ENCODE results near the gene ROR1. TPM values are rescaled to one million over a fixed set of nuclear protein-coding genes. Genes with fewer than 3 reads are reported as not detected.
"Not testable (repeated sequence)": the region's sequence is repeated elsewhere in the genome, so short reads cannot be mapped to it uniquely, and the experiment has no call there.

Gene ROR1

GRCh38 chr1:64224236-64224635 lies 450.4 kb downstream of the ROR1 start:
- H3K9ac ChIP-seq (ENCODE audit: low read length); H3K23ac ChIP-seq (ENCODE audit: low read length in 2 of 2); H3K4me1 ChIP-seq (ENCODE audit: control insufficient read depth, insufficient read depth, low read depth, low read length); H3K4ac ChIP-seq (ENCODE audit: low read depth in 1 of 2, low read length in 2 of 2); H3K27me3 ChIP-seq (ENCODE audit: control insufficient read depth in 1 of 2, insufficient read depth in 1 of 2, low read length in 2 of 2); H3K27ac ChIP-seq (ENCODE audit: low read length, poor library complexity, severe bottlenecking); H2BK120ac ChIP-seq (ENCODE audit: low read depth, low read length); H2BK5ac ChIP-seq (ENCODE audit: low read depth, low read length, poor library complexity, severe bottlenecking); H2BK12ac ChIP-seq (ENCODE audit: low read length in 2 of 2); H3K79me1 ChIP-seq (replicated peaks; ENCODE audit: low read length, poor library complexity, severe bottlenecking); H2AK5ac ChIP-seq (ENCODE audit: low read length, severe bottlenecking); H3K4me2 ChIP-seq (ENCODE audit: low read length, poor library complexity, severe bottlenecking); H3K9me3 ChIP-seq (ENCODE audit: control insufficient read depth, low read length); H2BK15ac ChIP-seq (ENCODE audit: low read depth, poor library complexity, severe bottlenecking); H3K4me3 ChIP-seq (ENCODE audit: insufficient read depth in 1 of 2, low read depth in 1 of 2, low read length in 2 of 2); H3K18ac ChIP-seq (ENCODE audit: low read depth in 1 of 2, low read length in 2 of 2); H4K8ac ChIP-seq (ENCODE audit: low read length); H3K14ac ChIP-seq (ENCODE audit: low read length in 2 of 2); H3K36me3 ChIP-seq (ENCODE audit: control insufficient read depth in 1 of 2, insufficient read depth in 2 of 2, low read depth in 1 of 2, low read length in 2 of 2); DNase-seq; H4K91ac ChIP-seq (ENCODE audit: low read length); H2AFZ ChIP-seq (ENCODE audit: low read depth, low read length): not testable (repeated sequence)
- WGBS, result 97% methylated on average over 7 of the region's 7 CpGs

- no peak overlapping the region for H2BK5ac ChIP-seq (ENCODE audit: low read depth, low read length, poor library complexity, severe bottlenecking)
- no peak overlapping the region for H3K4me3 ChIP-seq (ENCODE audit: insufficient read depth in 1 of 2, low read depth in 1 of 2, low read length in 2 of 2)
- no peak overlapping the region for H3K27ac ChIP-seq (ENCODE audit: low read length, poor library complexity, severe bottlenecking)
- H4K8ac ChIP-seq (ENCODE audit: low read length), result no peak overlapping the region
- no peak overlapping the region for H3K4ac ChIP-seq (ENCODE audit: low read depth in 1 of 2, low read length in 2 of 2)
- no peak overlapping the region for H3K9ac ChIP-seq (ENCODE audit: low read length)
- no peaks in the 10 kb centered on the region for H3K36me3 ChIP-seq (ENCODE audit: control insufficient read depth in 1 of 2, insufficient read depth in 2 of 2, low read depth in 1 of 2, low read length in 2 of 2)
- no peak overlapping the region for H4K91ac ChIP-seq (ENCODE audit: low read length)
- no peaks in the 10 kb centered on the region for H3K79me1 ChIP-seq (replicated peaks; ENCODE audit: low read length, poor library complexity, severe bottlenecking)
- WGBS, result 82% methylated on average over 10 of the region's 10 CpGs
- no peak overlapping the region for H2AK5ac ChIP-seq (ENCODE audit: low read length, severe bottlenecking)
- H3K18ac ChIP-seq (ENCODE audit: low read depth in 1 of 2, low read length in 2 of 2), result no peak overlapping the region
- DNase-seq, result no peak
- H3K4me1 ChIP-seq (ENCODE audit: control insufficient read depth, insufficient read depth, low read depth, low read length), result no peaks in the 10 kb centered on the region
- H2BK12ac ChIP-seq (ENCODE audit: low read length in 2 of 2), result no peak overlapping the region
- H2BK120ac ChIP-seq (ENCODE audit: low read depth, low read length), result no peak overlapping the region
- H3K14ac ChIP-seq (ENCODE audit: low read length in 2 of 2), result no peak overlapping the region
- H3K9me3 ChIP-seq (ENCODE audit: control insufficient read depth, low read length), result peaks cover 6% of the 10 kb centered on the region
- H3K27me3 ChIP-seq (ENCODE audit: control insufficient read depth in 1 of 2, insufficient read depth in 1 of 2, low read length in 2 of 2), result no peaks in the 10 kb centered on the region
- H2AFZ ChIP-seq (ENCODE audit: low read depth, low read length), result no peak overlapping the region
- H3K4me2 ChIP-seq (ENCODE audit: low read length, poor library complexity, severe bottlenecking), result no peak overlapping the region
- H2BK15ac ChIP-seq (ENCODE audit: low read depth, poor library complexity, severe bottlenecking), result no peak overlapping the region
- no peak overlapping the region for H3K23ac ChIP-seq (ENCODE audit: low read length in 2 of 2)
These were observed 454.5 kb downstream of the ROR1 start for GRCh38 chr1:64228167-64228957.

- Histone ChIP-seq H2AK5ac (ENCODE audit: low read length, severe bottlenecking) (no peak overlapping the region), H3K9me3 (ENCODE audit: control insufficient read depth, low read length) (peaks cover 6% of the 10 kb centered on the region), H2BK12ac (ENCODE audit: low read length in 2 of 2) (no peak overlapping the region), H2AFZ (ENCODE audit: low read depth, low read length) (no peak overlapping the region), H2BK120ac (ENCODE audit: low read depth, low read length) (no peak overlapping the region), H3K27me3 (ENCODE audit: control insufficient read depth in 1 of 2, insufficient read depth in 1 of 2, low read length in 2 of 2) (no peaks in the 10 kb centered on the region), H3K14ac (ENCODE audit: low read length in 2 of 2) (no peak overlapping the region), H3K18ac (ENCODE audit: low read depth in 1 of 2, low read length in 2 of 2) (no peak overlapping the region), H4K91ac (ENCODE audit: low read length) (no peak overlapping the region), H3K4me3 (ENCODE audit: insufficient read depth in 1 of 2, low read depth in 1 of 2, low read length in 2 of 2) (no peak overlapping the region), H3K4me1 (ENCODE audit: control insufficient read depth, insufficient read depth, low read depth, low read length) (no peaks in the 10 kb centered on the region), H4K8ac (ENCODE audit: low read length) (no peak overlapping the region), H3K4me2 (ENCODE audit: low read length, poor library complexity, severe bottlenecking) (no peak overlapping the region), H3K4ac (ENCODE audit: low read depth in 1 of 2, low read length in 2 of 2) (no peak overlapping the region), H2BK5ac (ENCODE audit: low read depth, low read length, poor library complexity, severe bottlenecking) (no peak overlapping the region), H3K27ac (ENCODE audit: low read length, poor library complexity, severe bottlenecking) (no peak overlapping the region), H2BK15ac (ENCODE audit: low read depth, poor library complexity, severe bottlenecking) (no peak overlapping the region), H3K9ac (ENCODE audit: low read length) (no peak overlapping the region), H3K79me1 (replicated peaks; ENCODE audit: low read length, poor library complexity, severe bottlenecking) (no peaks in the 10 kb centered on the region), H3K23ac (ENCODE audit: low read length in 2 of 2) (no peak overlapping the region), H3K36me3 (ENCODE audit: control insufficient read depth in 1 of 2, insufficient read depth in 2 of 2, low read depth in 1 of 2, low read length in 2 of 2) (no peaks in the 10 kb centered on the region)
- WGBS, result 75% methylated on average over 1 of the region's 3 CpGs
- no peak for DNase-seq
These were observed 455.5 kb downstream of the ROR1 start for GRCh38 chr1:64229307-64229706.

Small RNAs within 50 kb of the gene (small RNA-seq; reads per million reads assigned to genes)
- not detected for gene RF00019 (ENCODE audit: low read depth)
- not detected for gene RNU6-809P (ENCODE audit: low read depth)
